GM19397 (cell line): ENCODE measurements around the gene PIWIL1.

Source experiments
- ATAC-seq: cut with Tn5 transposase; IDR thresholded peaks from one replicate; pipeline ENCODE4 v1.9.1; 2021; ENCODE audit warnings: mild to moderate bottlenecking, moderate library complexity; ENCODE audit not compliant: unreplicated experiment

The PIWIL1 gene

DNA sequence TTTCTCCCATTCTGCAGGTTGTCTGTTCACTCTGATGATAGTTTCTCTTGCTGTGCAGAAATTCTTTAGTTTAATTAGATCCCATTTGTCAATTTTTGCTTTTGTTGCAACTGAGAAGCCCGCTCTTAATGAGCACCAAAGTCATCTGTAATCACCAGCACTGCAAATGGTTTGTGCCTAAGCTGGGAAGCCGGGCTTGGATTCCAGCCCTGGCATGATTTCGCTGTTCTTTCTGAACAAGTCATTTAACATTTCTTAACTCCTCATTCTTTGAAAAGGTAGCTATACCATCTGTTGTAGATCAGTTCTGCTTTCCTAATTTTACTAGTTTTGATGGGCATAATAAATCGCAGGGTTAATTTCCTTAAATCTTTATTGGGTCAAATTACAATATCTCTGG is 32.1 kb downstream of the PIWIL1 start:
- no peak for ATAC-seq

DNA sequence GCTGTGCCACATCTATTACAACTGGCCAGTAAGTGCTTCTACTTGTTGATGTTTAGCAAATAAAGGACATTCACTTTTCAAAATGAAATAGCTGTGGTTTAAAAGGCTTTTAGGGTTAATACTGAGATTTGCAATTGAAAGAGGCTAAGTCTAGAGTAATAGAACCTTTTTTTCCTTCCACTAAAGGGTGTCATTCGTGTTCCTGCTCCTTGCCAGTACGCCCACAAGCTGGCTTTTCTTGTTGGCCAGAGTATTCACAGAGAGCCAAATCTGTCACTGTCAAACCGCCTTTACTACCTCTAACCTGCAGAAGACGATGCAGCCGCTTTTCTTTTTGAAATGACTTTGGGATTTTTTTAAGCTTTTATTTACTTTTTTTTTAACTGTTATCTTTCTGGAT is 33.6 kb downstream of the PIWIL1 start:
- no peak for ATAC-seq

DNA sequence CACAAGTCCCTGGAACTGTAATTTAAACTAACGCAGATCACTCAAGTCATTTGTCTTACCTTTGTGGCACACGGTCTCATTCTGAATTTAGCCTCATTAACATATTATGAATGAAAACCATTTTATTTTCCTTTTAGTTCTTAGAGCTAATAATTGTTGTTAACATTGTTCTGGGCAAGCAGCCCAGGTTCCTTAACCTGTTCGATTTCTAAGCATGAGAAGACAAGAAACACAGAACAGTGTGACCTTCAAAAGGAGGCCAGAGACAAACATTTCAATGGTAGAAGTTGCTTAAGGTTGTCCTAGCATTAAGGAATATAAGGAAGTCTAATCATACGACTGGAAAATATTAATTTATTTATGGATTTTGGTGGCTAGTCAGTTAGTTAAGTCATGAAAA is 35.2 kb downstream of the PIWIL1 start:
- ATAC-seq = no peak

DNA sequence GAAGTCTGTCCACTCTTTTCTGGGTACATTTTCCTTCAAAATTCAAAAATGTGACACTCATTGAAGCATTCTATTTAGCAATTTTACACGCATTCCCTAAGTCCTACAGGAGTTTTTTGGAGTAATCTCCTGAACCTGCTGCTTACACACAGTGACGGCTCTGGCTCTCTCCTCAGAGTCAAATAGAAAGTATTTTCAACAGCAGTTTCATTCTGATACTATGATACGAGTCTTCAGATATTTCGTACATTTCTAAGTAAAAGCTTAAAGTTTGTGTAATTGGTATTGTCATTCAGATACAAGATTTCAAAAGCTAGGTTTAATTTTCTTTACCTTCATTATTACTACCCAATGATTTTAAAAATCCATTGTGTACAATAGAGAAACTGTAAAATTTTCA is 36.4 kb downstream of the PIWIL1 start:
- no peak for ATAC-seq

DNA sequence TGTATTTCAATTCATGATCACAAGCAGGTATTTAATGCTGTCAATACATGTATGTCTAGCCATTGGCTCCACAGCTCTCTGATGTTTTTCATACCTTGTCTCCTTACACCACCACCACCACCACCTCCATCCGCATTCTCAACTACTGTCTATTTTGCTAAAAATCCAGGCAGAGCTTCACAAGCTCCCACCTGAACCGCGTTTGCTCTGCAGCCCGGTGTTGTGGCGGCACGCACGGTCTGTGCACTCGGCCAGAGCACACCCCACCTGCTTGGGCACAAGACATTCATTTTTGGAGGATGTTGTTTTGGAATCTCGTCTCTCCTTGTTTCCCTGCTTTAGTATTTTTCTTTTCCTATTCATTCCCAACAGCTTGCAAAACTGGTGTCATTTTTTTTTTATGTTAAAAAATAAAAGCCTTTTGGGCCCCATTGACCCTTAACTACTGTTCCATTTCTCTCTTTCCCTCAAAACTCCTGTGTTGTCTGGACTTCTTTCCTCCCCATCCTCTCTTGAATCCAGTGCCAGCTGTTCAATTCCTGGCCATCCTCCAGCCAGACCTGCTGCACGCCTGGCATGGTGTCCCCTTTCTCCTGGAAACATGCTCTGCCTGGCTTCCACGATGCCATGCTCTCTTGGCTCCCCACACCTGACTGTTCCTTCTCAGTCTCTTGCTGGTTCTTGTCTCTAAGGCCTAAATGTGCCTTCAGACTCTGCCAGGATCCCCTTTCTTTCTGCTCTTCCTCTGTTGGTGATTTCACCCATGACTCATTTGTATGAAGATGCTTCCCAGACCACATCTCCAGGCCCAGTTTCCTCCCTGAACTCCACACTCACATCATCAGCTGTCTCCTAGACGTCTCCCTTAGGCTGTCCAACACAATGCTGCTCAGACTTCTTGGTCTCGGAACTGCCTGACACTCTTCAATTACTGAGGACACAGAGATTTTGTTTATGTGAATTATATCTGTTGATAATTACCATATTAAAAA is 37.9 kb downstream of the PIWIL1 start:
- no peak for ATAC-seq

DNA sequence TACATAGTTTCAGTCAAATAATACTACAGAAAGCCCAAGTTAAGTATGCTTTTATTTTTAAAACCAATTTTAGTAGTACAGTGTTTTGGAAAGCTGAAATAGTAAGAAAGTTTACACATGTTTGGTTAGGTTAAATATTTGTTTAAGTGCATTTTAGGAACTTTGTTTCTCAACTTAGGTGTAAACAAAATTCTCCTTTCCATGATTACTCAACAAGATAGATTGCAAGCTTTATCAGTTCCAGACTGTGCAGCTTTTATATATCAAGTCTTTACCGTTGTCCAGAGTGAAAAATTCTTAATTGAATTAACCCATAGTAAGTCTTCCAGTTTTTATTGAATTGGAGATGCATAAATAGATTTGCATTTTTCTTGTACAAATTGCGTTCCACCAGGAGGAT is 45.1 kb downstream of the PIWIL1 start:
- no peak for ATAC-seq

DNA sequence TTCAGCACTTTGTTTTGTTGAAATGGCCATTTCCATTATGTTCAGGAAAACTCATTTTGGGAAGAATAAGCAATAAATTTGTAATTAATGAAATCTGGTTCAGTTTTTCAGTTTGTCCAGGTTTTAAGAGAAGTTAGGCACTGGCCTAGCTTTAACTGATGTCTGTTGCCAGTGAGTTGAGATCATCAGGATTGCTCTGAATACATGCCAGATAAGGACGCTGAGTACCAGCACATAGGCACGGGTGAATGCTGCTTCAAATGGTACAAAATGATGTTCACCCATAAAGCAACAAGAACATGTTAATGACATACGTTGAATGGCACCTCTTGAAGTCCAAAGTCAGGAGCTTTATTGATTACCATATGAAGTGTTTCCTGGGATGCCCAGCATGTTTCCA is 46.5 kb downstream of the PIWIL1 start:
- ATAC-seq = no peak

DNA sequence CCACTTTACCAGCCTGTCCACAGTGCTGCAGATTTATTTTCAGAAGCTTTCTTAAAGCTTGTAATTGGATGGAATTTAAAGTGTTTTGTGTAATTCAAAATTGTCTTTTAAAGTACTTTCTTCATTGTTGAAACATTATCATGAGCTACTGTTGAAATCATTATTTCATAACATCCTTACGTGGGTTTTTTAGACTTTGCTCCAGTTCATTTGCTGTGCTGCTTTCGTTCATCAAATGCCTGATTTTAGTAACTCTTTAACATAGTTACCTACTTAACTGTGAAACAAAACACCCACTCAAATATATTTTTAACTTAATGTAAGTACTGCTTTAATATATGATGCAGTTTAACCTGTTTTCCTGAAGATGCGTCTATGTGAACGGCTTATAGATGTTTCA is 47.5 kb downstream of the PIWIL1 start:
- ATAC-seq = no peak

DNA sequence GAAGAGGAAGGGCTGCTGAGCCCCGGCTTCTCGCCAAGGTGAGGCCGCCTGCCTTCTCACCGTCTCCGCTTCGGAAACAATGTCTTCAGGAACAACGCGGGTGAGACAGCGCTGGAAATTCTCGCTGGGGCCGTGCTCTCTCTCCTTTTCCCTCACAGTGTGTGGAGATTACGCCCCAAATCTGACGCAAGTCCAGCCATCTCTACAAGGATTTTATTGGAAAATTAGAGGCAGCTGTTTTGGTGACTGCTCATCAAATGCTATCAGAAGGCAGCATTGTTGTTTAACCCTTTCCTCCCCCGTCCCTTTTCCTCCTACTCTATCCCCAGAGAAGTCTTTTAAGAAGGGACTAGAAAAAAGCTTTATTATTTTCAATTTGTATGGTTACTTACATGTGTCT is 53.5 kb downstream of the PIWIL1 start:
- ATAC-seq = no peak

DNA sequence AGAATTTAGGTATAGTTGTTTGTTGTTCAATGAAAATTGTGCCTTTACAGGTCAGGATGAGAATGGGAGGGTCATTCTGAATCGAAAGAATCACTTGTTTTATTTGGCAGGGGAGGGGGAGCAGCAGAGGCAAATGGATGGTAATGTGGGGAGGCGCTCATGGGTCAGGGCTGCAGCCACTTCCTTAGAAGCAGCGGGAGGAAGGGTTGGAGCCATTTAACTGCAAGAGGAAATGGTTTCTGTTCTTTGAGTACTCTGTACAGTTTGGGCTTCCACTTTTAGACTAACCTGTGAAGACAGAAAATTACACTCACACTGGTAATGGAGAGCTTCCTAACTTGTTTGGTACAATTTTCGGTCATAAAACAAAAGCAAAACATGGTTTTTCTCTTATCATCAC is 57.2 kb downstream of the PIWIL1 start:
- no peak for ATAC-seq

DNA sequence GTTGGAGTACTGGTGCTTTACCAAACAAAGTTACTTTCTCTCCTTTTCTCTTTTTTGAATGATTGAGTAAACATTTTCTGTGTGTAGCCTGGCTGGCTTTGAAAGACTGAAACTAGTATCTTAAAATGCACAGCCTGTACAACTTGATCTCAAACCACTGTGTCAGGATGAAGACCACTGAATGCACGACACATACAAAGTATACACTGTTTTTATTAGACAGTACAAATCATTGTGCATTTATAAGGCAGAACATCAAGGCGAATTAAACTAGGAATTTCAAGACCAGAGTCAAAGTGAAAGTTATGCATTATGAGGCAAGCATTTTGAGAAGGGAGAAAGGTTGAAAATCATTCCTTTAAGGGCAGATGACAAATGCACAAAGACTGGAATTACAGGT is 59.0 kb downstream of the PIWIL1 start:
- no peak for ATAC-seq

DNA sequence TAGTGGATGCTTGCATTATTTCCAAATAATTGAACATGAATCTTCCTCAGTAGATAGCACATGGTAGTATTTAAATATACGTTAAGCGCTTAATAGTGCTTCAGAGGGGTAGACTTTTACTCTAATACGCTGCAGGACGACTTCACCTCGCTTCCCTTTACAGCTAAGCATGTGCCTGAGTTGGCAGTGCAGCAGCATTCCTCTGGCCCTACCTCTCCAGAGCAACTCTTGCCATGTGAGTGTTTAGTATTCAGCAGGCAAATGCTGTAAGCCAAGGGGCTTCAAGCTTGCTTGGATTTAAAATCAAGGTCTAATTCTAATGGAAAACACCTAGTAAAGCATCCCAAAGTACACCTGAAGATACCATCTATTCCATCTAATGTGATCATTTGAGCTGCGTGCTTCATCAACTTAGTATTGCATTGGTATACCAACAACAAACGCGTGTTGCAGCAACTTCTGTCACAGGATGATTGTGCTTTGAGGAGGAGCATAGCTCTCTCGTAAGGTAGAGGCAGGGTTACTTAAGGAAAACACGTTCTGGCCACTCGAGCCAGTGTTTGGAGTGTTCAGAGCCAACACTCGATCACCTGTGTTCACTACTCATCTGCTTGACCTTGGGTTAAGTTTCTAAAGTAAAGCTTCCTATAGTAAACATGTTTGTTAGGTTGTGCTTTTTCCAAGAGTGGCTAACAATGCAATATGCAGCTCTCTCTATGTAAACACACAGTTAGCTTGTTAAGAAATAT is 60.6 kb downstream of the PIWIL1 start:
- ATAC-seq = no peak

DNA sequence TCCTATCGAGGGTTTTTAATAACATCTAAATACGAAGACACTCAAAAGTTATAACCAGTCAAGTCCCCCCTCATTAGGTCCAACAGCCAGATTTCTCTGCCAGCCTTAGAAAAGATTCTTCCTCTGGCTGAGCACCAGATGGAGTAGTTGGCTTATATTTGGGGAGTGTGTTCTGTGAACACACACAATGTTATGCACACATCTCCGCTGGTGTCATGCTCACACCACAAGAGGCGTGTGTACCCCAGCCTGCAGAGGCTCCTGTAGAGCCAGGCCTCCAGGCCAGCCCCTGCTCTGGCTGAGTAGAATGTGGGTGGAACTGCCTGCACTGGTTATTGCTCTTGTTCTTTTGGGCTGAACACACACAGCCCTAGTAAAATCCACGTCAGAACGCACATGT is 64.0 kb downstream of the PIWIL1 start:
- ATAC-seq = no peak

DNA sequence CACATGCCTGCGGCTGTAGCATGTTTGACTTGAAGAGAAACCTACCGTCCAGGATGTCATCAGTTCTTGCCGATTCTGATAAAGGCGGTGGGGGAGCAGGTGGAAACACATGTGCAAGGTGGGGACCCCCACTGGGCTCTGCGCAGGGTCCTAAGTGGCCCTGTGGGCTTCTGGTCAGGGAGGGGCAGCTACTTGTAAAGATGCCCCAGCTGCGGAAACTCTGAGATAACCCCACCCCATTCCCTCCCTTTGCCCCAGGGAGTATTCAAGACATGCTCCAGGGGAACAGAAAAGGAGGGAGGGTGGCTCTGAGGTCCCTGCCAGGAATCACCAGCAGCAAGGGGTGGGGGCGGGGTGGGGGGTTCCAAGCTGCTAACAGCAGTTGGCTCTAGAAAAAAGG is 67.6 kb downstream of the PIWIL1 start:
- ATAC-seq = no peak

DNA sequence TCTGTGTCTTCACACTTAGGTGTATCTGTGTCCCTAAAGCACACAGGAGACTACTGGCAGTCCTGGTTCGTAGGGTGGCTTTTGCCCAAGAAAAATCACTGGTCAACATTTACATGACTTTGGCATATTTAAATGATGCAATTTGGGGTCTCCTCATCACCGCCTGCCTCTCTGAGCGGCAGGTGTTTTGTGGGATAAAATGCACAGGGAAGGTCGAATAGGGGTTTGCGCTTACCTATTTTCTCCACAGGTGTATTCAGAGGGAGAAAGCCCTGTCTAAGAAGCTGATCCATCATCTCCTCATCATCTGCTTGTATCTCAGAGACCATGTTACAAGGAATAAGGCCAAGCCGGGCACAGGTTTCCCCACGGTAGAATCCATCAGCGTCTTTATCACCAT is 74.7 kb downstream of the PIWIL1 start:
- ATAC-seq = no peak

DNA sequence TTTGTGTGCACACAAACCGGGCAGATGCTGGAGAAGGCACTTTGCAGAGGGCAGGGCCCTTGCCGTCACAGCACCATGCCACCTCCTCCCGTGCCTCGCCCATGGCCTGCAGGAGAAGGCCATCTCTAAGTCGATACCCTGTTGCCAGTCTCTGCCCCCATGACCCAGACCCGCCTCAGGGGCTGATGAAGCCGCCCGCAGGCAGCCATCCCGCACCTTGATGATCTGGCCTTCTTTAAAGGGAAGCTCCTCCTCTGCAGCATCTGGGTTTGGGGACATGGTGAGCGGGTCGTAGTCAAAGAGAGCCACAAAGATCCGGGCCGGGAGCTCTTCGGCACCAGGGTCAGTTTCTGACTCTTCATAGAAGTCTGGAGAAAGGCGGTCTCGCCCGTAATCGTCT is 76.2 kb downstream of the PIWIL1 start:
- no peak for ATAC-seq

DNA sequence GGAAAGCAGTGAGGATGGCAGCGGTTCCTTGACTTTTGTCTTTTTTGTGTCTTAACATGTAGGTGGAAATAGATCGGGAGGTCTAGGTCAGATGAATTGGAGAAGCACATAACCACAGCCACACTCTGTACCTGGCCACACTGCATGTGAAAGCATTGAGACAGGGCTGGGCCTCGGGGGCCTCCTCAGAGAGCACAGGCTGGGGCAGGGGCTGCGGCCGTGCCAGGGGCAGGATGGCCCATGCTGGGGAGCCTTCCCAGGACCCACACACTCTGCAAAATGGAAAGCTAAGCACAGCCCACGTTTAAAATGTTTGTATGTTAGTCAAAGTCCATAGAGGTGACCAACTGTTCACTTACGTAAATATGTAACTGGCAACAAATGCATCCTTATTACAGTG is 76.7 kb downstream of the PIWIL1 start:
- ATAC-seq = no peak

DNA sequence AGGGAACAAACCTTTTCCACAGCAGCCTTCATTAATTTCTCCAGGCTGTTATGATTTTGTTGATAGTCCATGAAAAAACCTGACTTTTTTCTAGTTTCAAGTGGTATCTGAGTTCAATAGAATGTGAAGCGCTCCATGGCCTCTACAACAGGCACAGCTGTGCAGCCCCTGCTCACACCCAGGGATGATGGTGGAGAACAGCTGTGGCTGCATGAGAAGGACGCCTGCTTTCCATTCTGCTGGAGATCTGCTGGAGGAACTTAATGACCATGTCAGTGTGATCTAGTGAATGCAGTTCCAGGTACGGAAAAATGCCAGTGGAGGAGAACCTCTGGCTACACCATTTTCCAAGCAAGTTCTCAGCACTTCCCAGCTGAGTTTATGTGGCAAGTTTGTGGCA is 80.6 kb downstream of the PIWIL1 start:
- ATAC-seq = no peak

DNA sequence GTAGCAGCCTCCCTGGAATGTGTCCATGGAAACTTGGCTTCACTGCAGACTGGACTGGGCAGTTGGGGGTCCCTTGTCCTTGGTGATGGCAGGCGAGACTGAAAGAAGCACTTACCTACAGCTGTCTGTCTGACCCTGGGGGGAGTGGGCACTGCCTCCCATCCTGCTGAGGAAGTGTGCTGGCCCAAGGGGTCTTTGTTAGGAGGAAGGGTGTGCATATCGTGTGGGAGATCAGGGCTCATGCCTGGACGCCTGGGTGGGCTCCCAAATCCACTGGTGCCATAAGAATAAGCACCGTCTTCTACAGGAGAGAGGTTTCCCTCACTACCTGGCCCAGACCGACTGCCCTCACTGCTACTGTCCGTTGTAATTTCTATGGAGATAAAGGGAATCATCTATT is 81.4 kb downstream of the PIWIL1 start:
- no peak for ATAC-seq

DNA sequence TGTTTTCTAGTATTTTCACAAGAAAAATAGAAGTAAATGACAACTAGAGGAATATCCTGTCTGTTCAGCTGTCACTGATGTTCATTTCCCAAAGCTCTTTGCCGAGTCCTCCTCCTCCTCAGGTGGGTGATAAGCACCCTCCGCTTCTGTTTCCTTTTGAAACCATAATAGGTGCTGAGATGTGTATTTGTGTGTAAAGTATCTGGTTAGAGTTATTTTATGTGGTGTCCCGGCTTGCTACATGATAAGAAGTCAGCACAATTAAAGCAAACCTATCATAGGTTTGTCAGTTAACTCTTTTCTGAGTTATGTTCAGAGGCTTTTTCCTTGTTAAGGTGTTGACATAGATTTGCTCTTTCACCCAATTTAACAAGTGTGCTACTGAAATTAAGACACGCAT is 82.4 kb downstream of the PIWIL1 start:
- ATAC-seq = no peak

DNA sequence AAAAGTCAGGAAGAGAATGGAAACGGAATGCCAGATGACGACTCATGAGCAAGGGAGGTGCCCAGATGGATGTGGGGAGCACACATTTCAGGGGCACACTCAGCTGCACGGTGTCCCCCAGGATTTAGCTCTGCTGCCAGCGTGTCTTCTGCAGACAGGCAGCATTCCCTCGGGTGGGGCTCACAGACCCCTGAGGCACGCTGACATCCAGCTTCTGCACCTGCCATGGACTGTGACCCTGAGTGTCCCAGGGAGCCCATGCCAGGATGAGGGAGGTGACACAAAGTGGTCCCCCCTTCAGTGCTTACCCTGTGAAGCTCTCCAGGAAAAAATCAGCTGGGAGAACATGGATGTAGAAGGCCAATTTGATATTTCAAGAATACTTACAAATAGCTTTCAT is 84.2 kb downstream of the PIWIL1 start:
- no peak for ATAC-seq
